Karpas-422 (cell line): ENCODE results near the gene SERPINB11. TPM values are rescaled to one million over a fixed set of nuclear protein-coding genes. Genes with fewer than 3 reads are reported as not detected.
"Not testable (repeated sequence)": the region's sequence is repeated elsewhere in the genome, so short reads cannot be mapped to it uniquely, and the experiment has no call there.

ENCODE experiments used
- DNase-seq: peaks from one replicate; pipeline ENCODE4 v3.0.0-alpha.2; 2015
- H2AFZ ChIP-seq: fragments of 200-600 bp; sonication (generic); 2 replicates; pipeline ENCODE4 v1.6.1; 2014; ENCODE audit warnings: antibody characterized with exemption, low read length, mixed read lengths
- H3K27ac ChIP-seq: fragments of 200-600 bp; sonication (generic); 2 replicates; pipeline ENCODE4 v1.5.1; 2014; ENCODE audit warnings: mild to moderate bottlenecking, low read length, moderate library complexity
- H3K27me3 ChIP-seq: fragments of 200-600 bp; sonication (generic); 2 replicates; pipeline ENCODE4 v1.6.1; 2014; ENCODE audit warnings: low read length, mixed read lengths
- H3K36me3 ChIP-seq: fragments of 200-600 bp; sonication (generic); 2 replicates; pipeline ENCODE4 v1.6.1; 2014; ENCODE audit warnings: low read length, mixed read lengths; ENCODE audit not compliant: insufficient read depth
- H3K4me1 ChIP-seq: fragments of 200-600 bp; sonication (generic); 2 replicates; pipeline ENCODE4 v1.6.1; 2014; ENCODE audit warnings: mild to moderate bottlenecking, low read length, mixed read lengths
- H3K4me2 ChIP-seq: fragments of 200-600 bp; sonication (generic); 2 replicates; pipeline ENCODE4 v1.6.1; 2014; ENCODE audit warnings: low read length, low read depth, mild to moderate bottlenecking; ENCODE audit not compliant: poor library complexity, severe bottlenecking
- H3K4me3 ChIP-seq: fragments of 200-600 bp; sonication (generic); 2 replicates; pipeline ENCODE4 v1.5.1; 2014; ENCODE audit warnings: mild to moderate bottlenecking, antibody characterized with exemption, low read length, mixed read lengths
- H3K79me2 ChIP-seq: fragments of 200-600 bp; sonication (generic); 2 replicates; pipeline ENCODE4 v1.6.1; 2014; ENCODE audit warnings: mild to moderate bottlenecking, low read length, mixed read lengths
- H3K9ac ChIP-seq: fragments of 200-600 bp; sonication (generic); 2 replicates; pipeline ENCODE4 v1.6.0; 2014; ENCODE audit warnings: low read length
- H3K9me2 ChIP-seq: fragments of 200-600 bp; sonication (generic), shearing (Covaris generic); replicated peaks from 2 replicates; pipeline ENCODE4 v1.6.0; 2014; ENCODE audit warnings: mild to moderate bottlenecking, low read length, moderate library complexity; ENCODE audit not compliant: insufficient read depth
- H3K9me3 ChIP-seq: fragments of 300-700, 200-600 bp; sonication (generic); 2 replicates; pipeline ENCODE4 v1.6.1; 2014; ENCODE audit warnings: low read length, mixed read lengths
- H4K20me1 ChIP-seq: fragments of 200-600 bp; sonication (generic); 2 replicates; pipeline ENCODE4 v1.6.1; 2014; ENCODE audit warnings: mild to moderate bottlenecking, antibody characterized with exemption, low read length, low read depth; ENCODE audit not compliant: insufficient read depth
- total RNA-seq: library from RNA; depleted of rRNA; stranded (reverse); fragments of >200 nt; shearing (Covaris generic); gene quantifications from 2 replicates; pipeline ENCODE4 v1.2.3, GENCODE V29; 2014; ENCODE audit warnings: low replicate concordance; rRNA removed

The SERPINB11 gene
- total RNA-seq: not detected in 2 replicates

- no peak within 1 kb of the TSS for H3K4me2 ChIP-seq
- no peaks in the 10 kb centered on the region for H3K79me2 ChIP-seq
- no peaks in the 10 kb centered on the region for H3K9me2 ChIP-seq
- no peaks in the 10 kb centered on the region for H3K27me3 ChIP-seq
- no peak within 1 kb of the TSS for H3K27ac ChIP-seq
- no peak within 1 kb of the TSS for H3K9ac ChIP-seq
- no peaks in the 10 kb centered on the region for H3K9me3 ChIP-seq
- H3K4me1 ChIP-seq: no peaks in the 10 kb centered on the region
- no peaks in the 10 kb centered on the region for H4K20me1 ChIP-seq
- no peak within 1 kb of the TSS for H3K4me3 ChIP-seq
- no peaks in the 10 kb centered on the region for H3K36me3 ChIP-seq
- H2AFZ ChIP-seq: no peak within 1 kb of the TSS
- DNase-seq: no peak
Observed at GRCh38 chr18:63702660-63703059, at the start of gene SERPINB11. Gene SERPINB11, plus strand, starts transcription at chr18:63702960. Its CDS starts 7,234 bp downstream, at chr18:63710194.

- H3K4me2 ChIP-seq: not testable (repeated sequence)
Observed at GRCh38 chr18:63658920-63659319, 43.8 kb upstream of the SERPINB11 start.

GRCh38 chr18:63661750-63662149 lies 41.0 kb upstream of the SERPINB11 start, which contains the start of gene SERPINB3:
Gene SERPINB3, minus strand, starts transcription at chr18:63661893. Its CDS starts 677 bp downstream, at chr18:63661216.
- H3K4me3 ChIP-seq, H3K79me2 ChIP-seq, H3K9me2 ChIP-seq, H3K4me1 ChIP-seq, H2AFZ ChIP-seq, H3K27me3 ChIP-seq, H3K36me3 ChIP-seq, H3K4me2 ChIP-seq, DNase-seq, H3K9ac ChIP-seq, H3K27ac ChIP-seq, H3K9me3 ChIP-seq, H4K20me1 ChIP-seq: not testable (repeated sequence)

More at GRCh38 chr18:63658920-63659319, 43.8 kb upstream of the SERPINB11 start:
- not testable (repeated sequence) for H3K4me3 ChIP-seq, H3K79me2 ChIP-seq, H3K36me3 ChIP-seq, H3K27me3 ChIP-seq, H4K20me1 ChIP-seq, H3K9ac ChIP-seq, DNase-seq, H3K9me2 ChIP-seq, H3K27ac ChIP-seq, H3K9me3 ChIP-seq, H2AFZ ChIP-seq, H3K4me1 ChIP-seq

GRCh38 chr18:63664571-63664970 lies 38.2 kb upstream of the SERPINB11 start:
- Histone ChIP-seq H3K9ac (no peak overlapping the region), H3K79me2 (no peaks in the 10 kb centered on the region), H3K27me3 (no peaks in the 10 kb centered on the region), H3K27ac (no peak overlapping the region), H4K20me1 (no peaks in the 10 kb centered on the region), H3K9me3 (no peaks in the 10 kb centered on the region), H2AFZ (no peak overlapping the region), H3K4me1 (no peaks in the 10 kb centered on the region), H3K36me3 (no peaks in the 10 kb centered on the region), H3K9me2 (no peaks in the 10 kb centered on the region), H3K4me2 (no peak overlapping the region), H3K4me3 (no peak overlapping the region)
- DNase-seq: no peak

GRCh38 chr18:63676526-63677323 lies 26.0 kb upstream of the SERPINB11 start:
- no peak overlapping the region for H3K4me2 ChIP-seq
- H3K79me2 ChIP-seq: no peaks in the 10 kb centered on the region
- no peak overlapping the region for H3K9ac ChIP-seq
- H4K20me1 ChIP-seq: no peaks in the 10 kb centered on the region
- H3K36me3 ChIP-seq: no peaks in the 10 kb centered on the region
- no peak overlapping the region for H3K27ac ChIP-seq
- H3K4me1 ChIP-seq: no peaks in the 10 kb centered on the region
- no peak overlapping the region for H3K4me3 ChIP-seq
- H3K9me3 ChIP-seq: no peaks in the 10 kb centered on the region
- no peak overlapping the region for H2AFZ ChIP-seq
- peak; percentile 71 for DNase-seq
- H3K27me3 ChIP-seq: no peaks in the 10 kb centered on the region
- H3K9me2 ChIP-seq: no peaks in the 10 kb centered on the region

- Histone ChIP-seq H3K9me2 (no peaks in the 10 kb centered on the region), H2AFZ (no peak overlapping the region), H3K4me3 (no peak overlapping the region), H3K27me3 (no peaks in the 10 kb centered on the region), H3K4me2 (no peak overlapping the region), H3K36me3 (no peaks in the 10 kb centered on the region), H3K4me1 (no peaks in the 10 kb centered on the region), H4K20me1 (no peaks in the 10 kb centered on the region), H3K27ac (no peak overlapping the region), H3K9ac (no peak overlapping the region), H3K9me3 (no peaks in the 10 kb centered on the region), H3K79me2 (no peaks in the 10 kb centered on the region)
- DNase-seq: no peak
Observed at GRCh38 chr18:63677500-63678225, 25.1 kb upstream of the SERPINB11 start.

- no peak for DNase-seq
- H3K4me2 ChIP-seq: no peak overlapping the region
- no peaks in the 10 kb centered on the region for H3K9me3 ChIP-seq
- no peak overlapping the region for H3K4me3 ChIP-seq
- H3K9ac ChIP-seq: no peak overlapping the region
- no peaks in the 10 kb centered on the region for H3K4me1 ChIP-seq
- H2AFZ ChIP-seq: no peak overlapping the region
- no peaks in the 10 kb centered on the region for H4K20me1 ChIP-seq
- no peaks in the 10 kb centered on the region for H3K36me3 ChIP-seq
- H3K27ac ChIP-seq: no peak overlapping the region
- no peaks in the 10 kb centered on the region for H3K27me3 ChIP-seq
- H3K9me2 ChIP-seq: no peaks in the 10 kb centered on the region
- no peaks in the 10 kb centered on the region for H3K79me2 ChIP-seq
Observed at GRCh38 chr18:63679820-63680606, 22.7 kb upstream of the SERPINB11 start.
